PC-9 (cell line): ENCODE data around the gene KRT39.

Experiments used
- EZH2 ChIP-seq: fragments of 200-600 bp; sonication (generic); IDR thresholded peaks from 2 replicates; pipeline ENCODE4 v1.8.0; 2017; ENCODE audit warnings: antibody characterized with exemption, low read depth
- TF ChIP-seq, protein P1 (sequence below): fragments of 200-600 bp; sonication (generic); conservative IDR thresholded peaks from 2 replicates; pipeline ENCODE4 v1.6.1; 2017; ENCODE audit warnings: mixed run types, antibody characterized with exemption, mild to moderate bottlenecking, moderate library complexity

DNA sequence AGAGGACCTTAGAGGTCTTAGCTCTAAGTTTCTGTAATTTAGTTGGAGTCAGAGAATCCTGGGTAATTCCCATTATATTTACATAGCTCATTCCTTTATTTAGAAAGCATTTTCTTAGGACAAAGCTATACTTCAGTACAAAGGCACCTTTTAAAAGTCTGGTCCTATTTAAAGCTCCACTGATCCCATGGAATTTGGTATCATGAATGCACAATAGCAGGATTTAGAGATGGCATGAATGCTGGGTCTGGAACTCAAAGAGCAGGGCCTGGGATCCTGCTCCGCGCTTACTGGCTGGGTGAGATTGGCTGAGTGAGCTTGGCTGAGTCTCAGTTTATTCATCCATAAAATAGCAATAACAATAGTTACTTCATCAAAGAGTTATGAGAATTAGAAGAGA, 34.1 kb downstream of the KRT39 start:
- TF ChIP-seq, protein P1, sequence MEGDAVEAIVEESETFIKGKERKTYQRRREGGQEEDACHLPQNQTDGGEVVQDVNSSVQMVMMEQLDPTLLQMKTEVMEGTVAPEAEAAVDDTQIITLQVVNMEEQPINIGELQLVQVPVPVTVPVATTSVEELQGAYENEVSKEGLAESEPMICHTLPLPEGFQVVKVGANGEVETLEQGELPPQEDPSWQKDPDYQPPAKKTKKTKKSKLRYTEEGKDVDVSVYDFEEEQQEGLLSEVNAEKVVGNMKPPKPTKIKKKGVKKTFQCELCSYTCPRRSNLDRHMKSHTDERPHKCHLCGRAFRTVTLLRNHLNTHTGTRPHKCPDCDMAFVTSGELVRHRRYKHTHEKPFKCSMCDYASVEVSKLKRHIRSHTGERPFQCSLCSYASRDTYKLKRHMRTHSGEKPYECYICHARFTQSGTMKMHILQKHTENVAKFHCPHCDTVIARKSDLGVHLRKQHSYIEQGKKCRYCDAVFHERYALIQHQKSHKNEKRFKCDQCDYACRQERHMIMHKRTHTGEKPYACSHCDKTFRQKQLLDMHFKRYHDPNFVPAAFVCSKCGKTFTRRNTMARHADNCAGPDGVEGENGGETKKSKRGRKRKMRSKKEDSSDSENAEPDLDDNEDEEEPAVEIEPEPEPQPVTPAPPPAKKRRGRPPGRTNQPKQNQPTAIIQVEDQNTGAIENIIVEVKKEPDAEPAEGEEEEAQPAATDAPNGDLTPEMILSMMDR = no peak
- no peak for TF ChIP-seq EZH2
